HCT116 (cell line): ENCODE data around the gene MYLK.

Experiments
- EGR1 ChIP-seq: IDR thresholded peaks from 2 replicates; pipeline ENCODE4 v1.6.1; 2012; ENCODE audit warnings: low read depth
- EZH2 ChIP-seq: fragments of 200-600 bp; sonication (generic); IDR thresholded peaks from 2 replicates; pipeline ENCODE4 v1.6.1; 2017; ENCODE audit warnings: antibody characterized with exemption, mixed run types
- EZH2phosphoT487 ChIP-seq: fragments of 200-600 bp; IDR thresholded peaks from 2 replicates; pipeline ENCODE4 v1.6.1; 2018; ENCODE audit warnings: antibody characterized with exemption, borderline replicate concordance
- POLR2A ChIP-seq: IDR thresholded peaks from 2 replicates; pipeline ENCODE4 v1.7.0; 2011; ENCODE audit warnings: borderline replicate concordance; ENCODE audit not compliant: insufficient read depth, insufficient read length; ENCODE audit errors: extremely low read depth
- SIN3A ChIP-seq: IDR thresholded peaks from 2 replicates; pipeline ENCODE4 v1.6.1; 2012; ENCODE audit warnings: low read depth
- SP1 ChIP-seq: IDR thresholded peaks from 2 replicates; pipeline ENCODE4 v1.6.1; 2012; ENCODE audit warnings: low read depth
- TF ChIP-seq, protein P1 (sequence below), 3 experiments: fragments of 200-600 bp in 1 of 3; sonication (generic) in 1 of 3; IDR thresholded peaks in 2 of 3; conservative IDR thresholded peaks in 1 of 3; 2 replicates each; pipeline ENCODE4 v1.5.1; 2012 to 2017; ENCODE audit warnings: low read depth in 2 of 3, low read length in 2 of 3, antibody characterized with exemption in 1 of 3, borderline replicate concordance in 1 of 3, control low read depth in 1 of 3, mild to moderate bottlenecking in 1 of 3, mixed read lengths in 1 of 3, mixed run types in 1 of 3, moderate library complexity in 1 of 3; ENCODE audit not compliant: insufficient read depth in 1 of 3
- TF ChIP-seq, protein P2 (sequence below): IDR thresholded peaks from 2 replicates; pipeline ENCODE4 v1.6.1; 2012; ENCODE audit warnings: low read depth
- TF ChIP-seq, protein P3 (sequence below): IDR thresholded peaks from 2 replicates; pipeline ENCODE4 v1.6.1; 2011; ENCODE audit warnings: mild to moderate bottlenecking, low read length, moderate library complexity; ENCODE audit not compliant: insufficient replicate concordance; ENCODE audit errors: extremely low read depth

DNA sequence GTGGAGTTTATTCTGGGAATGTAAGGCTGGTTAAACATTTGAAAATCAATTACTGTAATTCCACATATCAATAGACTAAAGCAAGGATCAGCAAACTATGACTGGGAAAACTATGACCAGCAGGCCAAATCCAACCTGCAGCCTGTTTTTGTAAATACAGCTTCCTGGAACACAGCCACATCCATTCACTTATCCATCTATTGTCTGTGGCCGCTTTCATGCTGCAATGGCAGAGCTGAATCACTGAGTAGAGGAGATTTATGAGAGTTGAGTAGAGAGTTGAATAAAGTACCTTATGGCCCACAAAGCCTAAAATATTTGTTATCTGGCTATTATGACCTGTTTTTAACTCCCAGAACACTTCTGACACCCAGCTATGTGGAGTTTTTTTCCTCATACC is 12.2 kb downstream of the MYLK start:
- TF ChIP-seq, protein P1, sequence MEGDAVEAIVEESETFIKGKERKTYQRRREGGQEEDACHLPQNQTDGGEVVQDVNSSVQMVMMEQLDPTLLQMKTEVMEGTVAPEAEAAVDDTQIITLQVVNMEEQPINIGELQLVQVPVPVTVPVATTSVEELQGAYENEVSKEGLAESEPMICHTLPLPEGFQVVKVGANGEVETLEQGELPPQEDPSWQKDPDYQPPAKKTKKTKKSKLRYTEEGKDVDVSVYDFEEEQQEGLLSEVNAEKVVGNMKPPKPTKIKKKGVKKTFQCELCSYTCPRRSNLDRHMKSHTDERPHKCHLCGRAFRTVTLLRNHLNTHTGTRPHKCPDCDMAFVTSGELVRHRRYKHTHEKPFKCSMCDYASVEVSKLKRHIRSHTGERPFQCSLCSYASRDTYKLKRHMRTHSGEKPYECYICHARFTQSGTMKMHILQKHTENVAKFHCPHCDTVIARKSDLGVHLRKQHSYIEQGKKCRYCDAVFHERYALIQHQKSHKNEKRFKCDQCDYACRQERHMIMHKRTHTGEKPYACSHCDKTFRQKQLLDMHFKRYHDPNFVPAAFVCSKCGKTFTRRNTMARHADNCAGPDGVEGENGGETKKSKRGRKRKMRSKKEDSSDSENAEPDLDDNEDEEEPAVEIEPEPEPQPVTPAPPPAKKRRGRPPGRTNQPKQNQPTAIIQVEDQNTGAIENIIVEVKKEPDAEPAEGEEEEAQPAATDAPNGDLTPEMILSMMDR (IDR thresholded peaks at IDR 0.05 in 2 of 3, conservative IDR thresholded peaks at IDR 0.05 in 1 of 3; ENCODE audit: borderline replicate concordance in 1 of 3, insufficient read depth in 1 of 3, low read depth in 2 of 3, low read length in 2 of 3), result no peak
- TF ChIP-seq SIN3A (no peak), EZH2 (no peak), SP1 (no peak), EZH2phosphoT487 (no peak), EGR1 (no peak), POLR2A (no peak)
- TF ChIP-seq, protein P2, sequence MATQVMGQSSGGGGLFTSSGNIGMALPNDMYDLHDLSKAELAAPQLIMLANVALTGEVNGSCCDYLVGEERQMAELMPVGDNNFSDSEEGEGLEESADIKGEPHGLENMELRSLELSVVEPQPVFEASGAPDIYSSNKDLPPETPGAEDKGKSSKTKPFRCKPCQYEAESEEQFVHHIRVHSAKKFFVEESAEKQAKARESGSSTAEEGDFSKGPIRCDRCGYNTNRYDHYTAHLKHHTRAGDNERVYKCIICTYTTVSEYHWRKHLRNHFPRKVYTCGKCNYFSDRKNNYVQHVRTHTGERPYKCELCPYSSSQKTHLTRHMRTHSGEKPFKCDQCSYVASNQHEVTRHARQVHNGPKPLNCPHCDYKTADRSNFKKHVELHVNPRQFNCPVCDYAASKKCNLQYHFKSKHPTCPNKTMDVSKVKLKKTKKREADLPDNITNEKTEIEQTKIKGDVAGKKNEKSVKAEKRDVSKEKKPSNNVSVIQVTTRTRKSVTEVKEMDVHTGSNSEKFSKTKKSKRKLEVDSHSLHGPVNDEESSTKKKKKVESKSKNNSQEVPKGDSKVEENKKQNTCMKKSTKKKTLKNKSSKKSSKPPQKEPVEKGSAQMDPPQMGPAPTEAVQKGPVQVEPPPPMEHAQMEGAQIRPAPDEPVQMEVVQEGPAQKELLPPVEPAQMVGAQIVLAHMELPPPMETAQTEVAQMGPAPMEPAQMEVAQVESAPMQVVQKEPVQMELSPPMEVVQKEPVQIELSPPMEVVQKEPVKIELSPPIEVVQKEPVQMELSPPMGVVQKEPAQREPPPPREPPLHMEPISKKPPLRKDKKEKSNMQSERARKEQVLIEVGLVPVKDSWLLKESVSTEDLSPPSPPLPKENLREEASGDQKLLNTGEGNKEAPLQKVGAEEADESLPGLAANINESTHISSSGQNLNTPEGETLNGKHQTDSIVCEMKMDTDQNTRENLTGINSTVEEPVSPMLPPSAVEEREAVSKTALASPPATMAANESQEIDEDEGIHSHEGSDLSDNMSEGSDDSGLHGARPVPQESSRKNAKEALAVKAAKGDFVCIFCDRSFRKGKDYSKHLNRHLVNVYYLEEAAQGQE, result no peak
- TF ChIP-seq, protein P3, sequence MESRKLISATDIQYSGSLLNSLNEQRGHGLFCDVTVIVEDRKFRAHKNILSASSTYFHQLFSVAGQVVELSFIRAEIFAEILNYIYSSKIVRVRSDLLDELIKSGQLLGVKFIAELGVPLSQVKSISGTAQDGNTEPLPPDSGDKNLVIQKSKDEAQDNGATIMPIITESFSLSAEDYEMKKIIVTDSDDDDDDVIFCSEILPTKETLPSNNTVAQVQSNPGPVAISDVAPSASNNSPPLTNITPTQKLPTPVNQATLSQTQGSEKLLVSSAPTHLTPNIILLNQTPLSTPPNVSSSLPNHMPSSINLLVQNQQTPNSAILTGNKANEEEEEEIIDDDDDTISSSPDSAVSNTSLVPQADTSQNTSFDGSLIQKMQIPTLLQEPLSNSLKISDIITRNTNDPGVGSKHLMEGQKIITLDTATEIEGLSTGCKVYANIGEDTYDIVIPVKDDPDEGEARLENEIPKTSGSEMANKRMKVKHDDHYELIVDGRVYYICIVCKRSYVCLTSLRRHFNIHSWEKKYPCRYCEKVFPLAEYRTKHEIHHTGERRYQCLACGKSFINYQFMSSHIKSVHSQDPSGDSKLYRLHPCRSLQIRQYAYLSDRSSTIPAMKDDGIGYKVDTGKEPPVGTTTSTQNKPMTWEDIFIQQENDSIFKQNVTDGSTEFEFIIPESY, result no peak
